B cell (primary cell): ENCODE measurements around the gene INHBA.

Source experiments
- CTCF ChIP-seq: fragments of 200-600 bp; IDR thresholded peaks from one replicate; pipeline ENCODE4 v1.8.0; 2022; ENCODE audit warnings: antibody characterized with exemption, mild to moderate bottlenecking
- EZH2 ChIP-seq: IDR thresholded peaks from 2 replicates; pipeline ENCODE4 v1.6.1; 2012; ENCODE audit warnings: borderline replicate concordance, low read depth, mild to moderate bottlenecking, moderate library complexity, low read length; ENCODE audit not compliant: insufficient read depth, poor library complexity, severe bottlenecking

- TF ChIP-seq CTCF = no peak
- TF ChIP-seq EZH2 = no peak
Measured at GRCh38 chr7:41720886-41721285, 18.0 kb upstream of the INHBA start.
